Measurements from ENCODE around the gene VEGFB.

The VEGFB gene

DNA sequence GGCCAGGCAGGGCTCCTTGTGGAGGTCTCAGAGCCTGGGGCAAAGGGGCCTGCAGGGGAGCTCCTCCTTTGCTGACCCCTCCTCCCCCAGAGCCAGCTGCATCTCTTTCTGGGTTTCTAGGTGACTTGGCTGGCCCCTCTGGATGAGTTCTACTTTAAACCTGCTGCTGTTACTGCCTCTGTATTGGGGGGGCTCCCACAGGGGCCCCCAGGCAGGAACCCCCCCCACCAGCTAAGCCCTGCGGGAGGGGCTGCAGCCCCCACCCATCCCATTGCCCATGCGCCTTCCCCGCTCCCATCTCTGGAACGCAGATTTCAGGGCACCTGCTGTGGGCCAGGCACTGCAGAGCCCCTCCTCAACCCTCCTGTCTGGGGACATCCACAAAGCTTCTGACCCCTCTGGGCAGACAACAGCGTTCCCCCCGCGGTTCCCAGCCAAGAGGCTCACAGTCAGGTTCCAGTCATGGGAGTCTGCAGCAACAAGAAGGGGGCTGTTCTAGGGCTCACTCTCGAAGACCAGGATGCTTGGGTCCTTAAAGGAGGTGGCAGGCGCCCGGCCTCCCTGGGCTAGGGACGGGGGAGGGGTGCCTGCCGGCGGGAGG is 16.1 kb downstream of the VEGFB start:
- TF ChIP-seq SIN3A (IDR thresholded peaks at IDR 0.05; ENCODE audit: borderline replicate concordance, insufficient read depth, low read length) (no peak), TAF1 (IDR thresholded peaks at IDR 0.05; ENCODE audit: borderline replicate concordance, insufficient read depth, low read length) (no peak), FOXP2 (optimal IDR thresholded peaks at IDR 0.05; ENCODE audit: borderline replicate concordance, extremely low read depth, extremely low read length, insufficient read depth) (no peak), POLR2AphosphoS5 (IDR thresholded peaks at IDR 0.05; ENCODE audit: low read depth, low read length) (no peak)
- TF ChIP-seq, protein P1, sequence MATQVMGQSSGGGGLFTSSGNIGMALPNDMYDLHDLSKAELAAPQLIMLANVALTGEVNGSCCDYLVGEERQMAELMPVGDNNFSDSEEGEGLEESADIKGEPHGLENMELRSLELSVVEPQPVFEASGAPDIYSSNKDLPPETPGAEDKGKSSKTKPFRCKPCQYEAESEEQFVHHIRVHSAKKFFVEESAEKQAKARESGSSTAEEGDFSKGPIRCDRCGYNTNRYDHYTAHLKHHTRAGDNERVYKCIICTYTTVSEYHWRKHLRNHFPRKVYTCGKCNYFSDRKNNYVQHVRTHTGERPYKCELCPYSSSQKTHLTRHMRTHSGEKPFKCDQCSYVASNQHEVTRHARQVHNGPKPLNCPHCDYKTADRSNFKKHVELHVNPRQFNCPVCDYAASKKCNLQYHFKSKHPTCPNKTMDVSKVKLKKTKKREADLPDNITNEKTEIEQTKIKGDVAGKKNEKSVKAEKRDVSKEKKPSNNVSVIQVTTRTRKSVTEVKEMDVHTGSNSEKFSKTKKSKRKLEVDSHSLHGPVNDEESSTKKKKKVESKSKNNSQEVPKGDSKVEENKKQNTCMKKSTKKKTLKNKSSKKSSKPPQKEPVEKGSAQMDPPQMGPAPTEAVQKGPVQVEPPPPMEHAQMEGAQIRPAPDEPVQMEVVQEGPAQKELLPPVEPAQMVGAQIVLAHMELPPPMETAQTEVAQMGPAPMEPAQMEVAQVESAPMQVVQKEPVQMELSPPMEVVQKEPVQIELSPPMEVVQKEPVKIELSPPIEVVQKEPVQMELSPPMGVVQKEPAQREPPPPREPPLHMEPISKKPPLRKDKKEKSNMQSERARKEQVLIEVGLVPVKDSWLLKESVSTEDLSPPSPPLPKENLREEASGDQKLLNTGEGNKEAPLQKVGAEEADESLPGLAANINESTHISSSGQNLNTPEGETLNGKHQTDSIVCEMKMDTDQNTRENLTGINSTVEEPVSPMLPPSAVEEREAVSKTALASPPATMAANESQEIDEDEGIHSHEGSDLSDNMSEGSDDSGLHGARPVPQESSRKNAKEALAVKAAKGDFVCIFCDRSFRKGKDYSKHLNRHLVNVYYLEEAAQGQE (IDR thresholded peaks at IDR 0.05; ENCODE audit: insufficient read depth in 1 of 2, low read depth in 2 of 2, low read length in 2 of 2), result no peak

DNA sequence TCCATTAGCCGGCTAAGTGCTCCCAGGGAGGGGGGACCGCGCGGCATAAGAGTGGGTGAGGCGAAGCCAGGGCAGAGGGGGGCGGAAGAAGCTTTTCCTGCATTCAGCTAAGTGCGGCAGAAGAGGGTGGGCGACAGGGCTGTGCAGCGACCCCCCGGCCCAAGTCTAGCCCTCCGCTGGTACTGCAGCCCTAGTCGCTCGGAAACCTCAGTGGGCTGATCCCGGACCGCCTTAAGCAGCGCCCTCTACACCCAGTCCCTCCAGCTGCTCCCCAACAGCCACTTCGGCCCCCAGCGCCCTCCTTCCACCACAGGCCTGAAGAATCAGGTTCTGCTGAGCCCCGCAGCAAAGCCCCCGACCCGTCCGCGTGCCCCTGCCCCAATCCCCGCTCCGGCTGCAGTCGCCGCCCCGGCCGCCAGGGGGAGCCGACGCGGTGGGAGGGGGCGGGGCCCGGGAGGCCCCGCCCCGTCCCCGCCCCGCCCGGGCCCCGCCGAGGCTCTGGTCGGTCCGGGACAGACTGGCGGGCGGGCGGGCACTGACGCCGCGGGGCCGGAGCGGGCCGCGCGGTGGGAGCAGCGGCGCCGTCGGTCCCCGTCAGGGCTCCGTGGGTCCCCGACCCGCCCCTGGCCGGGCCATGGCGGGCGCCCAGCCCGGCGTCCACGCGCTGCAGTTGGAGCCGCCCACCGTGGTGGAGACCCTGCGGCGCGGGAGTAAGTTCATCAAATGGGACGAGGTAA is 16.8 kb downstream of the VEGFB start, which contains the start of gene PLCB3:
TSS of gene PLCB3 (plus strand) at position 515 of the 737 bp plus-strand sequence. CDS start at position 635, 120 bp downstream.
- no peak for TF ChIP-seq FOXP2 (optimal IDR thresholded peaks at IDR 0.05; ENCODE audit: borderline replicate concordance, extremely low read depth, extremely low read length, insufficient read depth)
- TF ChIP-seq, protein P1 (IDR thresholded peaks at IDR 0.05; ENCODE audit: insufficient read depth in 1 of 2, low read depth in 2 of 2, low read length in 2 of 2), result peak in 1 of 2 experiments; percentile 58; a peak in 1 of 4 replicates
- TF ChIP-seq SIN3A (IDR thresholded peaks at IDR 0.05; ENCODE audit: borderline replicate concordance, insufficient read depth, low read length), result peak; percentile 7; the same call in 1 of the 2 replicates
- TF ChIP-seq POLR2AphosphoS5 (IDR thresholded peaks at IDR 0.05; ENCODE audit: low read depth, low read length), result peak; percentile 39; the same call in 1 of the 2 replicates
- TF ChIP-seq TAF1 (IDR thresholded peaks at IDR 0.05; ENCODE audit: borderline replicate concordance, insufficient read depth, low read length), result peak; percentile 61; the same call in 1 of the 2 replicates

DNA sequence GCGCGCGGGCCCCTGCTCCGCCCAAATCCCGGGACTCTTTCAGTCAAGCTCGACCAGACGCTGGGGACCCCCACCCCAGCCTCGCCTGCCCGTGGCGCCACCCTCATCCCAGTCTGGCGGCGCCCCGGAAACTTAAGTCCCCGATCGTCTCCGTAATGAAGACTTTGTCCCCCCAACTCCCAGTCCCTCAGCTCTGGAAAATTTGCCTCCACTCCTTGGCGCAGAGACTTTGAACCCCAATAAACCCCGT is 17.3 kb downstream of the VEGFB start:
- no peak for TF ChIP-seq TAF1 (IDR thresholded peaks at IDR 0.05; ENCODE audit: borderline replicate concordance, insufficient read depth, low read length)
- TF ChIP-seq SIN3A (IDR thresholded peaks at IDR 0.05; ENCODE audit: borderline replicate concordance, insufficient read depth, low read length), result 0 out of 2 replicates have a peak, but pooled peaks have one; percentile 0

DNA sequence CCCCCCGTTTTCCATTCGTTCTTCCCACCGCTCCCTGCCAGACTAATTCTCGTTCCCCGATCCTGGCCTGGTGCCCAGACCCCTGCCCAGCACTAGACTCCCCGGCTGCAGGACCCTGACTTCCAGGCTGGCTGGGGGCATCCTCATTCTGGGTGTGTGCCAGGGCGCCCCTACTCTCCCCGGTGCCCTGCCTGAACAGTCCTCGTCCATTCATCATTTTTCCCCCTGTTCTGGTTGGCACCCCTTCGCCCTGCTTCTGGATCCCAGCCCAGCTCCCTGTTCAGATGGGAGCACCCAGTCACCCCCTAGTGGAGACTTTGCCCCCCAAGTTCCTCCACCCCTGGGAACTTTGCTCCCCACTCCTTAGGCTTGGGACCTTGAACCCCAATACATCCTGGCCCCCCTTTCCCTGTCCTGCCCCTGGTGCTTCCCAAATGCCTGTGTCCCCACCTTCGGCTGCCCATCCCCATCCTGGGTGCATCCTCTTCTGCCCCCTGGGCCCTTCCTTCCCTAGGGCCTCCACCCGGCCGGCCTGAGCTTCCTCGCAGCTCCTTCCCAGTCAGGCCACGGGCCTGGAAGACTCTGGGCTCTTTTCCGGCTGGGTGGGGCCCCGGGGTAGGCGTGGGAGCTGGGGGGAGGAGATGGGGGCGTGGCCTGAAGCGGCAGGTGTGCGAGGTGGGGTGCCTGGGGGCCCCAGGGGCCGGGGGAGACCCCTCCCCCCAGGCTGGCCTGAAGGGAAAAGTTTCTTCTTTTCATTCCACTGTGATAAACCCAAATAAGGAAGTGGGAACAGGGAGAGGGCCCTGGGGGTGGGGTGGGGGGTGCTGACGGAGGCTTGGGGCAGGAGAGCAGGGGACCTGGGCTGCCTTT is 17.9 kb downstream of the VEGFB start:
- peak; percentile 50; the same call in 1 of the 2 replicates for TF ChIP-seq TAF1 (IDR thresholded peaks at IDR 0.05; ENCODE audit: borderline replicate concordance, insufficient read depth, low read length)
- TF ChIP-seq, protein P1 (IDR thresholded peaks at IDR 0.05; ENCODE audit: insufficient read depth in 1 of 2, low read depth in 2 of 2, low read length in 2 of 2), result no peak
- TF ChIP-seq SIN3A (IDR thresholded peaks at IDR 0.05; ENCODE audit: borderline replicate concordance, insufficient read depth, low read length), result peak; percentile 48; the same call in 1 of the 2 replicates
- no peak for TF ChIP-seq FOXP2 (optimal IDR thresholded peaks at IDR 0.05; ENCODE audit: borderline replicate concordance, extremely low read depth, extremely low read length, insufficient read depth)
- TF ChIP-seq POLR2AphosphoS5 (IDR thresholded peaks at IDR 0.05; ENCODE audit: low read depth, low read length), result peak; percentile 84; the same call in 1 of the 2 replicates

DNA sequence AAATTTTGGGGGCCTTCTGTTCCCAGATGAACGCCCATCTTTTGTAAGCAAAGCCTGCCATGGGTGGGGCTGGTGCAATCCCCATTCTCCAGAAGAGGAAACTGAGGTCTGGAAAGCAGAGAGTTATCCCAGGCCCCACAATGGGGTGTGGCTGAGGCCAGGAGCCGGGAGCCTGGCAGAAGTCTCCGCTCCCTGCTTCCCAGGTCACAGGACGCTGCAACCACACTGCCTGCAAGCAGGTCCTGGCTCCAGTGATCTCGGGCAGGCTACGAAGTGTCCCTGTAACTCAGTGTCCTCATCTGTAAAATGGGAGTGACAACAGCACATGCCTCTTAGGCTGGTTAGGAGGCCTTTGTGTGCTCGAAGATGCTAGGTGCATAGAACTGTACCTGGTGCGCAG is 18.7 kb downstream of the VEGFB start:
- TF ChIP-seq TAF1 (IDR thresholded peaks at IDR 0.05; ENCODE audit: borderline replicate concordance, insufficient read depth, low read length) (no peak), SIN3A (IDR thresholded peaks at IDR 0.05; ENCODE audit: borderline replicate concordance, insufficient read depth, low read length) (no peak)
- TF ChIP-seq, protein P1 (IDR thresholded peaks at IDR 0.05; ENCODE audit: insufficient read depth in 1 of 2, low read depth in 2 of 2, low read length in 2 of 2), result no peak

Data from PFSK-1 (cell line).